ENCODE measurements around the gene URM1.

URM1 gene

DNA sequence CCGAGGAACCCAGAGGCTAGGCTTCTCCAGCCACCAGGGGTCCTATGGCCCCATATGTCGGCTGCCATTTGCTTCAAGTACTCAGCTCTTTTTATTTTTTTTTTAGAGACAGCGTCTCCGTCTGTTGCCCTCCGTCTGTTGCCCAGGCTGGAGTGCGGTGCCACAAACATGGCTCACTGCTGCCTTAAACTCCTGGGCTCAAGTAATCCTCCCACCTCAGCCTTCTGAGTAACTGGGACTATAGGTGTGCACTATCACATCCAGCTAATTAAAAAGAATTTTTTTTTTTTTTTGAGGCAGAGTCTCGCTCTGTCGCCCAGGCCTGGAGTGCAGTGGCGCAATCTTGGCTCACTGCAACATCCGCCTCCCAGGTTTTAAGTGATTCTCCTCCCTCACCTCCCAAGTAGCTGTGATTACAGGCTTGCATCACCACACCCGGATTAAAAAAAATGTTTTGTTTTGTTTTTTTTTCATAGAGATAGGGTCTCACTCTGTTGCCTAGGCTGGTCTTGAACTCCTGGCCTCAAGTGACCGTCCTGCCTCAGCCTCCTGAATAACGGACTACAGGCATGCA lies 58.4 kb downstream of the URM1 start:
- no peak for DNase-seq (ENCODE audit: low read depth)

DNA sequence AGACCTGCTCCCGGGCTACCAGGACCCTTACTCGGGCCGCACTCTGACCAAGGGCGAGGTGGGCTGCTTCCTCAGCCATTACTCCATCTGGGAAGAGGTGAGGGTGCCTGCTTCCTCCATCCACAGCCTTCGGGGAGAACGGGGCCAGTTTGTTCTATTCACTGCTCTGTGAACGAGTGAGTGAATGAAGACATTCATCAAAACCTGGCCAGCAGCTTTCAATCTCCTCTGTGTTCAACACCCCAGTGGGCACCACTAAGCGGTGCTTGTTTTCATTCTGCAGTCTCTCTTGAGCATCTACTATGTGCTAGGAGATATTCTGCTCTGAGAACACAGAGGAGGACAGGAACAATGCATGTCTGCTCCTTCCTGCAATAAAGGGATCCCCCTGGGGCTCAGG lies 60.0 kb downstream of the URM1 start:
- no peak for DNase-seq (ENCODE audit: low read depth)

DNA sequence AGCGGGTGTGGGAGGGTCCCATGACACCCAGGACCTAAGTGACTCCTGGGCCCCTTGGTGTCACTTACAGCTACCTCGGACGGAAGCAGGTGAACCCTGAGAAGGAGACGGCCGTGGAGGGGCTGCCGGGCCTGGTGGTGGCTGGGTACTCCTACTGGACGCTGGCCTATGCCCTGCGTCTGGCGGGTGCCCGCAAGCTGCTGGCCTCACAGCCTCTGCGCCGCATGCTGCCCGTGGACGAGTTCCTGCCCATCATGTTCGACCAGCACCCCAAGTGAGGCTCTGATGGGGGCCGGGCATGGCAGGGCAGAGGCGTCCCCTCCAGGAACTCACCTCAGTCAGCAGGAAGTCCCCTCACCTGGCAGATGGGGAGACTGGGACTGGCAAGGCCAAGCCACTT lies 63.2 kb downstream of the URM1 start:
- DNase-seq (ENCODE audit: low read depth): no peak

DNA sequence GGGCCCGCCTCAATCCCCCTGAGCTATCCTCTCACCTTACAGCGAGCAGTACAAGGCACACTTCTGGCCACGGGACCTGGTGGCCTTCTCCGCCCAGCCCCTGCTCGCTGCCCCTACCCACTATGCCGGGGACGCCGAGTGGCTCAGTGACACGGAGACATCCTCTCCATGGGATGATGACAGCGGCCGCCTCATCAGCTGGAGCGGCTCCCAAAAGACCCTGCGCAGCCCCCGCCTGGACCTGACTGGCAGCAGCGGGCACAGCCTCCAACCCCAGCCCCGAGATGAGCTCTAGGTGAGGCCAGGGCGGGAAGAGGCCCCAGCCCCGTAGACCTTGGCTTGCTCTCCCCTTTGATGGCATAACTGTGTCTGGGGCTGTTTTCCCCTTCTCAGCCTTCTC lies 64.4 kb downstream of the URM1 start:
- no peak for DNase-seq (ENCODE audit: low read depth)

DNA sequence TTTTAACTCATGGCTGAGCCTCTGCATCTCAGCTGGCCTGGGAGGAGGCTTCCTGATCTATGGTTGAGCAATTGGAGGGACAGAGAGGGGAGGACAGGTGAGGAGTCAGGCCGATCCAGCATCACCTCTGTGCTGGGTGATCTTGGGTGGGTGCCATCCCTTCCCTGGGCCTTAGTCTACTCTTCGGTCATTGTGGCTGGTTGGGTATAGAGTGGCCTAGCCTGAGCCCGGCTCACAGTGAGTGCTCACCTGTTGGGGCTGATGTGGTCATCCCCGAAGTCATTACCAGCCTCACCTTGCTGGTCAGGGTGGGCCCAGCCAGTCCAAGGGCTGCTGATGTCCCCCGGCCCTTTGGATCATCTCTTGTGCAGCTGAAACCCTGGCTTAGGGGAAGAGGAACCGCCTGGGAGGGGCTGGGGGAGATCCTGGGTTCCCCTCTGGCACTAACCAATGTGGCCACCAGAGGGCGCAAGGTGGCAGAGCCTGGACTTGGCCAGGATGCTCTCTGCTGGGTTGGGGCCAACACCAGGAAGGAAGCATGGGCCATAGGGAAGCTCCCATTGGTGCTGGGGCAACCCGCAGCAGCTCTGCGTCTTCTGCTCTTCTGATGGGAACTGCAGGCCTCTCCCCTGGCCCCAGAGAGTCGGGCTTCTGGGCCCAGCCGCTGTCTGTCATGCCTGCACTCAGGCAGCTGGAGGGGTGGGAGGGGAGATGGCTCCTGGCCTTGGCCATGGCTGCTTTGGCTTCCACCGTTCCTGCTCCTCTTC lies 67.4 kb downstream of the URM1 start:
- peak; percentile 75 for DNase-seq (ENCODE audit: low read depth)

DNA sequence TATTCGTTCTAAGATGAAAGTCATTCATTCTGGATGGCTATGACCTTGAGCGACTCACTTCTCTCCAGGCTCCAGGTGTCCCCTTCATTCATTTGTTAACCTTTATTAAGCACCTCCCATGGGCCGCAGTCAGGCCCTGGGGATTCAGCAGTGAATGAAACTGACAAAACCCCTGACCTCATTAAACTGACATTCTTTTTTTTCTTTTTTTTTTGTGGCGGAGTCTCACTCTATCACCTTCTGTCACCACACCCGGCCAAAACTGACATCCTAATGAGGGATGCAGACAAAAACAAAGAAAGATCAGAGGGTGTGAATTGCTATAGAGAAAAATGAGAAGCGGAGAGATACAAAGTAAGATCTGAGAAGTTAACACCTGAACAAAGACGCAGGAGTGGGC lies 68.1 kb downstream of the URM1 start:
- DNase-seq (ENCODE audit: low read depth): no peak
